Coronary artery (tissue), 2 donors: ENCODE measurements around the gene NCOA7.

Experiments
- DNase-seq: peaks from one replicate; pipeline ENCODE4 v3.0.0-alpha.2; 2017; ENCODE audit warnings: low spot score
- H3K27ac ChIP-seq, 2 donors: fragments of 200-600 bp; sonication (generic); one replicate each; pipeline ENCODE4 v1.5.1; 2016 to 2019
- H3K4me3 ChIP-seq: fragments of 200-600 bp; sonication (generic); 2 replicates; pipeline ENCODE4 v1.5.1; 2016; ENCODE audit warnings: mild to moderate bottlenecking, moderate library complexity
- TF ChIP-seq, protein P1 (sequence below): fragments of 200-600 bp; sonication (generic); IDR thresholded peaks from one replicate; pipeline ENCODE4 v1.5.1; 2019; ENCODE audit warnings: antibody characterized with exemption

The NCOA7 gene

GRCh38 chr6:125790358-125791150 lies at the start of gene NCOA7:
Gene NCOA7, plus strand, starts transcription at chr6:125790960. Its CDS starts 24,395 bp downstream, at chr6:125815355.
- peak within 1 kb of the TSS; percentile 84 for H3K4me3 ChIP-seq
- DNase-seq = peak; percentile 90
- H3K27ac ChIP-seq = peak within 1 kb of the TSS; percentile 94 to 96
- TF ChIP-seq, protein P1, sequence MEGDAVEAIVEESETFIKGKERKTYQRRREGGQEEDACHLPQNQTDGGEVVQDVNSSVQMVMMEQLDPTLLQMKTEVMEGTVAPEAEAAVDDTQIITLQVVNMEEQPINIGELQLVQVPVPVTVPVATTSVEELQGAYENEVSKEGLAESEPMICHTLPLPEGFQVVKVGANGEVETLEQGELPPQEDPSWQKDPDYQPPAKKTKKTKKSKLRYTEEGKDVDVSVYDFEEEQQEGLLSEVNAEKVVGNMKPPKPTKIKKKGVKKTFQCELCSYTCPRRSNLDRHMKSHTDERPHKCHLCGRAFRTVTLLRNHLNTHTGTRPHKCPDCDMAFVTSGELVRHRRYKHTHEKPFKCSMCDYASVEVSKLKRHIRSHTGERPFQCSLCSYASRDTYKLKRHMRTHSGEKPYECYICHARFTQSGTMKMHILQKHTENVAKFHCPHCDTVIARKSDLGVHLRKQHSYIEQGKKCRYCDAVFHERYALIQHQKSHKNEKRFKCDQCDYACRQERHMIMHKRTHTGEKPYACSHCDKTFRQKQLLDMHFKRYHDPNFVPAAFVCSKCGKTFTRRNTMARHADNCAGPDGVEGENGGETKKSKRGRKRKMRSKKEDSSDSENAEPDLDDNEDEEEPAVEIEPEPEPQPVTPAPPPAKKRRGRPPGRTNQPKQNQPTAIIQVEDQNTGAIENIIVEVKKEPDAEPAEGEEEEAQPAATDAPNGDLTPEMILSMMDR = no peak

- no peak overlapping the region for H3K4me3 ChIP-seq
- no peak overlapping the region for H3K27ac ChIP-seq
- DNase-seq = no peak
- TF ChIP-seq, protein P1 = no peak
Observed at GRCh38 chr6:125741336-125741735, 49.4 kb upstream of the NCOA7 start.

DNA sequence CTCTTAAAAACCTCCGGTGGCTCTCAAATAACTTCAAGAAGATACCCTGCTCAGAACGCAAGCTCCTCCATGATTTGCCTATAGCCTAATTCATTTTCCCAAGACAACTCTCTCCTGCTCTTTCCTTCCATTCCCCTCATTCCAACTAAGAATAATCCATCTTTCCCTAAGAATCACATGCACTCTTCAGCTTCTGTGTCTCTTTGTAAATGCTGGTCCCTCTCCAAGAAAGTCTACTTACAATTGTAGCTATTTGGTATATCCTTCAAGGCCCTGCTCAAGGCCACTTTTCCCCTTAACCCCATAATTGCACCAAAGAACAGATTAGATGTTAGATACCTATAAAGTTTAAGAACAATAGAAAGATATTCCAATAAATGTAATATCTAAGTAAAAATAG lies 48.7 kb upstream of the NCOA7 start:
- TF ChIP-seq, protein P1 = no peak
- Histone ChIP-seq H3K4me3 (peak overlapping the region; percentile 88), H3K27ac (peak overlapping the region; percentile 67 to 98)
- no peak for DNase-seq

GRCh38 chr6:125742464-125743120 lies 48.2 kb upstream of the NCOA7 start:
- Histone ChIP-seq H3K4me3 (peak overlapping the region; percentile 88), H3K27ac (peak overlapping the region; percentile 67 to 98)
- TF ChIP-seq, protein P1 = no peak
- DNase-seq = no peak

DNA sequence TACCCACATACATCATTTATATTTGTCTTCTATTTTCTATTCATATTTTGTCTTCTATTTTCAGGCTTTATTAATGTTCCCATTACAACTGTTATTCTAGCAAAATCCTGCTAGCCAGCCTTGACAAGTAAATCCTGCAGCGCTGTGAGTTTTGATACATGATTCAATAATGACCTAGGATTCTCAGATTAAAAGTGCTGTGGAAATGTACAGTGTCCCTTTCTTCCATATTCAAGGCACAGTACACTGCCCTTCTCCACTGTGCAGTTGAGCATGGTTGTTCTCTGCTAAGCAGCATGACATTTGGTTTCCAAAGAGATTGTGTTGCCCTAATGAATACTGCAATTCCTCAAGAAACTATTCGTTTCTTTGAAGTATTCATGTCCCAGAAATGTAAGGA lies 47.2 kb upstream of the NCOA7 start:
- no peak for DNase-seq
- TF ChIP-seq, protein P1 = no peak
- peak overlapping the region; percentile 88 for H3K4me3 ChIP-seq
- H3K27ac ChIP-seq = peak overlapping the region; percentile 81 to 98

DNA sequence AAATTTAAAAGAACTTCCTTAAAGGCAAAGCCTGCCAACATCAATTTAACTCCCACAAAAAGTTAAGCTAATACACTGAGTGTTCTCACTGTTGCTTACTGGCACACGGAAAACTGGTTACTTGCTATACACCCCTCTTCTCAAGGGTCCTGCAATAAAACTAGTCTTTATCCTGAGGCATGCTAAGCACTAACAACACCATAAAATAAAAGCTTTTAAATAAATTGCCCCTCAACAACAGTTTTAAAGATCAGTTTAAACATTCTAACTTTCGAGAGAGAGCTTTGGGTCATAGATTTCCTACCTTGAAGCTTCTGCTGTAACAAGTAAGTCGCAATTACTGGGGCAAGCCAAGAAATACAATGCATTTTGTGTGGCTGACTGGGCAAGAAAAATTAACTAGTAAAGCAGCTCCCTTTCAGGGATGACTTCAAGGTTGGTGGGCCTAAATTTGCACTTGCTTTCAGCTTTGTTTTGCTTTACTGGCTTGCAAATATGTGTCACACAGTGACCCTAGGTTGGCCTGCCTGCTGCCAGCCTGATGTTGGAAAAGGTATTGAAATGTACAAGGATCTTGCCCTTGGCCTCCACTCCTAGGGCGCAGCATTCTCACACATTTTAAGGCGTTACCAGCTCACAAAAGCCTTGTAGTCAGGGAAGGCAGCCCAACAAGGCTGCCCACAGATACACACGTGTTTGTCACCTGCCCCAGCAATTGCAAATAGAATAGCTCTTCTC lies 45.3 kb upstream of the NCOA7 start:
- DNase-seq = no peak
- peak overlapping the region; percentile 88 for H3K4me3 ChIP-seq
- H3K27ac ChIP-seq = peak overlapping the region; percentile 98

More for the DNA sequence above, 45.3 kb upstream of the NCOA7 start:
- TF ChIP-seq, protein P1 = no peak
